ENCODE measurements around the gene ARL17A.
"Not testable (repeated sequence)": the region's sequence is repeated elsewhere in the genome, so short reads cannot be mapped to it uniquely, and the experiment has no call there.

GRCh38 chr17:46600767-46601166 lies 21.3 kb upstream of the ARL17A start:
- not testable (repeated sequence) for TF ChIP-seq POLR2AphosphoS5 (IDR thresholded peaks at IDR 0.05; ENCODE audit: low read depth); CTCF (IDR thresholded peaks at IDR 0.05; ENCODE audit: insufficient read depth, low read length)
